Liver (tissue), 9 donors: ENCODE measurements around the gene CUX1. TPM values are rescaled to one million over a fixed set of nuclear protein-coding genes. Genes with fewer than 3 reads are reported as not detected.

Source experiments
- DNase-seq: peaks from one replicate; pipeline ENCODE4 v3.0.0-alpha.2; 2017; ENCODE audit warnings: low spot score
- H3K27ac ChIP-seq, 2 donors: one replicate each; pipeline ENCODE4 v1.7.0; 2013; ENCODE audit warnings: inconsistent platforms in 2 of 2, low read length in 2 of 2, control low read depth in 1 of 2, low read depth in 1 of 2, mild to moderate bottlenecking in 1 of 2
- H3K27me3 ChIP-seq, 4 donors: one replicate each; pipeline versions ENCODE4 v1.6.1 to v1.7.0; 2013; ENCODE audit warnings: low read length in 3 of 4, inconsistent platforms in 1 of 4, mild to moderate bottlenecking in 1 of 4, moderate library complexity in 1 of 4; ENCODE audit not compliant: control insufficient read depth in 4 of 4, insufficient read depth in 4 of 4
- H3K36me3 ChIP-seq, 4 donors: one replicate each; pipeline versions ENCODE4 v1.6.1 to v1.7.0; 2013; ENCODE audit warnings: low read length in 3 of 4, mild to moderate bottlenecking in 3 of 4, low read depth in 1 of 4, moderate library complexity in 1 of 4; ENCODE audit not compliant: control insufficient read depth in 4 of 4, insufficient read depth in 3 of 4
- H3K4me1 ChIP-seq, 4 donors: one replicate each; pipeline versions ENCODE4 v1.6.1 to v1.7.0; 2013; ENCODE audit warnings: low read length in 3 of 4, mild to moderate bottlenecking in 3 of 4, moderate library complexity in 1 of 4; ENCODE audit not compliant: control insufficient read depth in 4 of 4, insufficient read depth in 4 of 4
- H3K4me3 ChIP-seq, 3 donors: one replicate each; pipeline versions ENCODE4 v1.6.1 to v1.7.0; 2013; ENCODE audit warnings: low read length in 3 of 3, control low read depth in 1 of 3, low read depth in 1 of 3, mild to moderate bottlenecking in 1 of 3
- H3K9ac ChIP-seq, 2 donors: one replicate each; pipeline ENCODE4 v1.7.0; 2013; ENCODE audit warnings: low read length in 2 of 2, mild to moderate bottlenecking in 2 of 2, moderate library complexity in 2 of 2, control low read depth in 1 of 2, low read depth in 1 of 2
- H3K9me3 ChIP-seq, 4 donors: one replicate each; pipeline versions ENCODE4 v1.6.1 to v1.7.0; 2013; ENCODE audit warnings: low read length in 3 of 4; ENCODE audit not compliant: control insufficient read depth in 4 of 4
- ATF3 ChIP-seq: IDR thresholded peaks from 2 replicates; pipeline ENCODE4 v1.6.1; 2016; ENCODE audit warnings: antibody characterized with exemption
- CTCF ChIP-seq: fragments of 150-350 bp; IDR thresholded peaks from 2 replicates; pipeline ENCODE4 v1.5.1; 2017; ENCODE audit warnings: improper control_type of control experiment, low read depth, low read length; ENCODE audit not compliant: missing input control
- EGR1 ChIP-seq, 2 donors: IDR thresholded peaks; 2 replicates each; pipeline ENCODE4 v1.6.1; 2016 to 2018; ENCODE audit warnings: antibody characterized with exemption in 2 of 2, low read depth in 2 of 2
- FOXA1 ChIP-seq: IDR thresholded peaks from 2 replicates; pipeline ENCODE4 v1.6.1; 2016; ENCODE audit warnings: antibody characterized with exemption
- FOXA2 ChIP-seq: IDR thresholded peaks from 2 replicates; pipeline ENCODE4 v1.6.1; 2016; ENCODE audit warnings: antibody characterized with exemption
- GABPA ChIP-seq, 2 donors: IDR thresholded peaks in 1 of 2; conservative IDR thresholded peaks in 1 of 2; 2 replicates each; pipeline ENCODE4 v1.6.1; 2016; ENCODE audit warnings: antibody characterized with exemption in 2 of 2, mild to moderate bottlenecking in 1 of 2, moderate library complexity in 1 of 2
- HNF4A ChIP-seq, 2 donors: conservative IDR thresholded peaks; 2 replicates each; pipeline ENCODE4 v1.6.1; 2016; ENCODE audit warnings: antibody characterized with exemption in 2 of 2, mild to moderate bottlenecking in 2 of 2
- HNF4G ChIP-seq: IDR thresholded peaks from 2 replicates; pipeline ENCODE4 v1.6.1; 2016; ENCODE audit warnings: antibody characterized with exemption
- JUND ChIP-seq, 2 donors: IDR thresholded peaks; 2 replicates each; pipeline ENCODE4 v1.6.1; 2016; ENCODE audit warnings: antibody characterized with exemption in 2 of 2
- MAX ChIP-seq: IDR thresholded peaks from 2 replicates; pipeline ENCODE4 v1.6.1; 2016; ENCODE audit warnings: antibody characterized with exemption
- NR2F2 ChIP-seq: IDR thresholded peaks from 2 replicates; pipeline ENCODE4 v1.6.1; 2016; ENCODE audit warnings: antibody characterized with exemption
- RAD21 ChIP-seq, 2 donors: IDR thresholded peaks; 2 replicates each; pipeline ENCODE4 v1.6.1; 2016; ENCODE audit warnings: antibody characterized with exemption in 2 of 2, mild to moderate bottlenecking in 2 of 2
- REST ChIP-seq: IDR thresholded peaks from 2 replicates; pipeline ENCODE4 v1.6.1; 2016; ENCODE audit warnings: antibody characterized with exemption, mild to moderate bottlenecking
- RXRA ChIP-seq, 2 donors: IDR thresholded peaks; 2 replicates each; pipeline ENCODE4 v1.6.1; 2017 to 2018; ENCODE audit warnings: antibody characterized with exemption in 2 of 2, mild to moderate bottlenecking in 1 of 2
- SP1 ChIP-seq: IDR thresholded peaks from 2 replicates; pipeline ENCODE4 v1.6.1; 2018; ENCODE audit warnings: antibody characterized with exemption, mild to moderate bottlenecking
- TAF1 ChIP-seq: conservative IDR thresholded peaks from 2 replicates; pipeline ENCODE4 v1.6.1; 2016; ENCODE audit warnings: antibody characterized with exemption, mild to moderate bottlenecking
- YY1 ChIP-seq: IDR thresholded peaks from 2 replicates; pipeline ENCODE4 v1.6.1; 2016; ENCODE audit warnings: antibody characterized with exemption, mild to moderate bottlenecking
- ZBTB33 ChIP-seq: IDR thresholded peaks from 2 replicates; pipeline ENCODE4 v1.6.1; 2016; ENCODE audit warnings: antibody characterized with exemption
- WGBS: extraction: QIAGEN DNeasy Blood & Tissue Kit; methylation state at CpG from one replicate; pipeline ENCODE4 v1.1.7; 2013; 5-methylcytosine and 5-hydroxymethylcytosine counted together
- polyA plus RNA-seq, 2 donors: library from polyadenylated mRNA; stranded (reverse) in 1 of 2; unstranded in 1 of 2; fragments of 200-250 nt in 1 of 2; fragments of >200 nt in 1 of 2; fragmentation: Nextera tagmentation in 1 of 2; extraction: Ambion mirVana in 1 of 2; gene quantifications; one replicate each; pipeline versions ENCODE4 v1.2.1 to v1.2.3, GENCODE V29; 2013 to 2015
- total RNA-seq, 2 donors: library from RNA; depleted of rRNA; stranded (reverse); fragments of >200 nt; gene quantifications; one replicate each; pipeline ENCODE4 v1.2.3, GENCODE V29; 2014
- donor health status: healthy.
- donor health status: healthy.
- donor health status: healthy.
- donor health status: healthy.
- donor health status: healthy.

Gene CUX1
- total and polyA plus RNA-seq, 4 donors: 18.6 to 40.6 (median 21.4) TPM

- no peak overlapping the region for H3K27ac ChIP-seq
- no peak overlapping the region for H3K4me3 ChIP-seq
- no peaks in the 10 kb centered on the region for H3K4me1 ChIP-seq
- H3K36me3 ChIP-seq: no peaks in the 10 kb centered on the region
- 90% methylated on average over 11 of the region's 11 CpGs for WGBS
- no peaks in the 10 kb centered on the region for H3K9me3 ChIP-seq
- no peak for DNase-seq
- TF ChIP-seq ATF3 (no peak), SP1 (no peak), EGR1 (IDR thresholded peaks at IDR 0.05; ENCODE audit: low read depth in 2 of 2) (no peak), FOXA1 (no peak), RAD21 (IDR thresholded peaks at IDR 0.05) (no peak), HNF4A (conservative IDR thresholded peaks at IDR 0.05) (no peak), TAF1 (no peak), FOXA2 (no peak), JUND (IDR thresholded peaks at IDR 0.05) (no peak), HNF4G (no peak), NR2F2 (no peak), GABPA (IDR thresholded peaks at IDR 0.05 in 1 of 2, conservative IDR thresholded peaks at IDR 0.05 in 1 of 2) (no peak), YY1 (no peak), REST (no peak), RXRA (IDR thresholded peaks at IDR 0.05) (no peak), ZBTB33 (no peak), CTCF (no peak), MAX (no peak)
- no peaks in the 10 kb centered on the region for H3K27me3 ChIP-seq
- no peak overlapping the region for H3K9ac ChIP-seq
Observed at GRCh38 chr7:102040569-102040968, 223.1 kb downstream of the CUX1 start.
